ENCODE measurements around the gene DHRS1. TPM values are rescaled to one million over a fixed set of nuclear protein-coding genes. Genes with fewer than 3 reads are reported as not detected.

DHRS1 gene
- total RNA-seq, 1 experiment from 2014 or later, result 6.9 TPM

DNA sequence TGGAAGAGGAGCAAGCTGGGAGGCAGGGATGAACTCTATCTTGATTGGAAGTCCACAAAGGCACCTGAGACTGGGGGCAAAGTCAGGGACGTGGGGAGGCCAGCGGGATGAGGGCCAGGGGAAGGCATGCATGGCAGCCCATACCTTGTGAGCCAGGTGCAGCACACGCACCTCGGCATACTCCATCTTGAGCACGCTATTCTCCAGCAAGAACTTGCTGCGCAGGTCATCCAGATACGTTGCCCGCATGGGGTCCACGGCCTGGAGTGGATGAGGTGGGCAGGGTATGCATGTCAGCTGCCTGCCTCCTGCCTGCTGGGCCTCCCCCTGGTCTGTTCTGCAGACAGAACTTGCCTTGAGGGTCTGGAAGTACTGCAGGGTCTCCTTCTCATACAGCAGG lies 32.1 kb downstream of the DHRS1 start:
- DNase-seq (ENCODE audit: low read depth), result no peak

DNA sequence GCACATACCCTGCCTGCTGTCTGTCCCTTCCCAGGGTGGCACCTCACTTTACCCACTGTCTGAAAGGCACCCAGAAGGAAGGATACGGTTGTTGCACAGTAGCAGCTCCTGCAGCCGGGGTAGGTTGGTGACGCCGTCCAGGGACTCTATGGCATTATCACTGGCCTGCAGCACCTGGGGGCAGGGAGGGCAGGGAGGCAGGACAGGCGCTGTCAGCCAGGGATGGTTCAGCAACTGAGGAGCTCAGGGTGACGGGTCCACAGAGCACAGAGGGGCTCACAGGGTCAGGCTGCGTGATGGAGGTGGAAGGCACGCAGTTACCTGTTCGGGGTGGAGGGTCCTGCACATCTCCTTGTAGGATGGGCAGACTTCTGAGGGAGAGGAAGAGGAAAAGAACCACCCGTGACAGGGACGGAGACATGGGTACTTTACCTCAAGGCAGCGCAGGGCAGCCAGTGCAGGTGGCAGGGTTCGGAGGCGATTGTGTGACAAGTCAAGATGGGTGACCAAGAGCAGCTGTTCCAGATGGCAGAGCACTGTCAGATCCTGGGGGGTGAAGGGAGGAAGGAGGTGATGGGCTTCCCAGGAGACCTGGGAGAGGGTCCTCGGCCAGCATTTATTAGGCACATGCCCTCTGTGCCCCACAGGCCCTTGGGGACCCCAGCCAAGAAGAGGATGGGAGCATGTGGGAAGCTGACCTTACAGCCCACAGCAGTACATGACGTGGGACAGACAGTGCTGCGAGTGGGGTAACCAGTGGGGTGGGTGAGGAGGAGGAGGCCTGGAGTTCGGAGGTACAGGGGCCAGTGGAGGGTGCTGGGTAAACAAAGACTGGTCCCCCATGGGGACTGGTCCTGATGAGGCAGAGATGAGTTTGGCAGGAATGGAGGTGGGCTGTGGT lies 33.0 kb downstream of the DHRS1 start:
- no peak for DNase-seq (ENCODE audit: low read depth)

DNA sequence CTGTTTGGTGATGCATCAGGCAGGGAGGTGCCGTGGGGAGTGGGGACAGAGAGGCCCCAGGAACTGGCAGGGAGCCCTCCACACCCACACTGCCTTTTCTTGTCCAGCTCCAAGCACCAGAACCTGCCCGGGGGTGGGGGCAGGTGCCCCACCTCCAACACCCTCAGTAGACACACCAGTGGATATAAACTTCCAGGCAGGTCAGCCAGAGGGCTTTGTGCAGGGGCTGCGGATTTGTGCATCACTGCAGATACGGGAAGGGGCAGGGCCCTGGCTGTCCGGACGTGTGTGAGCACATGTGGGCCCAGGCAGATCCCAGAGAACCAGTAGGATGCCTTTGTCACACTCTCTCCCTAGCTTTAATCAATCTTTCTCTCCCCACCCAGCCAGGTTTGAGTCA lies 35.3 kb downstream of the DHRS1 start:
- DNase-seq (ENCODE audit: low read depth), result no peak

DNA sequence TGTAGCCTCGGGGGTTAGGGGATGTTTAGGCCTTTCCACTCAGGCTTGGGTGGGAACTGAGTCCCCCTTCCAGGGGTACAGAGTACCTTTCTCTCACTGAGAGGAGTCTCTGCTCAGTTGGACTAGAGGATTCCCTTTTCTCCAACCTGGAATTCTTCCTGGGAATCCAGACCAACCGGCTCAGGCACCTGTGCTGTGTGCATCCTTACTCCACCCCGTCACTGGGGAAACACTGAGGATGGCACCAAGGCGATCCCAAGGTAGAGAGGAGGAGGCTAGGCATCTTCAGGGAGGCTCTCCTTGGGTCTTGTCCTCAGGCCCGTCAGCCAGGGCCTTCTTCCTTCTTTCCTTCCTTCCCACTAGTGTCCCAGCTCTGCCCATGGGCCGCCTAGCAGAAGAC lies 35.7 kb downstream of the DHRS1 start:
- no peak for DNase-seq (ENCODE audit: low read depth)

DNA sequence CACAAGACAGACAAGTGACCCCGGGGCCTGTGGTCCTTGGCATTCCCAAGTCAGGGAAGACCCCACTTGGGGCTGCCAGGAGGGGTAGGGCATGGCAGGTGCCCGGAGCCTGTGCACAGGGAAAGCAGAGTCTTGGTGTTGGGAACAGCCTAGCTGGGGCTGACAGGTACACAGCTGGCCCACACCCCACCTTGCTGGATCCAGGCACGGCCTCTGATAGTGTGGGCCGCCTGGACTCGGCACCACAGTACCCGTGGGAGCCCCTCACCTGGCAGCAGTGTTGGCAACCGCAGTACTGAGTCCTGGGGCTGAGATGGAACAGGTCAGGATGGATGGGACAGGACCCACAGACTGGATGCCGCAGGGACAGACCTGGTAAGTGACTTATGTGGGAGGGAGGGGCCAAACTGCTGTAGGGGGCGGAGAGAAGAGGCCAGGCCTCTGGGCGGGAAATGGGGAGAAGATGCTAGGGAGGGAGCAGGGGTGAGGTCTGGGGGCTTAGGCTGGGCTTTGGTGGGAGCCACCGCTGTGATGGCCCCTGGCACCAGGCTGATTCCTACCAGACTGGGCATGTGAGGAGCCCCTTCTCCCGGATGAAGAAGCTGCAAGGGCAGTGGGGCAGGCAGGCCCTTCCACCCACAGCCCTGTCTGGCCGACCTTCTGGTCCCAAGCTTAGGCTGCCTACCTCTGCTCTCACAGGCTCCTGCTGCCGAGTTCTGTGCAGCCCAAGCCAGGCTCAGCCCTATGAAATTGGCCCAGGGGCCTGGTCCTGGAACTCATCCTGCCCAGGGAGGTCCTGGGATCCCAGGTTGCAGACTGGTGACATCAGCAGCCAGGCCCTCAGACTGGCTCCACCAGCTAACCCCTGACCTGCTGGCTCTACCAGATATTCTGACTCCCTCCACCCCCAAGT lies 36.5 kb downstream of the DHRS1 start, which contains the start of gene TGM1:
Gene TGM1 (minus strand): TSS at position 357 of the 913 bp plus-strand sequence. CDS start 825 bp downstream, outside the sequence.
- DNase-seq (ENCODE audit: low read depth), result no peak

DNA sequence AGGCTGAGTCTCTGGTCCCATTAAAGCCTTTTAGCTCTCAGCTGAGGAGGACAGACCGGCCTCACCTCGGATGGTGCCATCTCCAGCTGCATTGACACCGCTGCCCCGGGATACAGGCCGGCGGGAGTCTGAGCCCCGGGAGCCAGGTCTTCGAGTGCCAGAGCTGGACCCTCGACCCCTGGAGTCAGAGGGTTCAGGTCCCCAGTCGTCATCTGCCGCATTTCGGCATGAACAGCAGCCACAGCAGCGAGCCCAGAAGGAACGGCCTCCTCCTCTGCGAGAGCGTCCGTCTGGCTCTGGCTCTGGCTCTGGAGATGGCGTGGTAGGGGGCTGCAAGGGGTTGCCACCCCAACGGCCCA lies 37.6 kb downstream of the DHRS1 start:
- DNase-seq (ENCODE audit: low read depth), result no peak

DNA sequence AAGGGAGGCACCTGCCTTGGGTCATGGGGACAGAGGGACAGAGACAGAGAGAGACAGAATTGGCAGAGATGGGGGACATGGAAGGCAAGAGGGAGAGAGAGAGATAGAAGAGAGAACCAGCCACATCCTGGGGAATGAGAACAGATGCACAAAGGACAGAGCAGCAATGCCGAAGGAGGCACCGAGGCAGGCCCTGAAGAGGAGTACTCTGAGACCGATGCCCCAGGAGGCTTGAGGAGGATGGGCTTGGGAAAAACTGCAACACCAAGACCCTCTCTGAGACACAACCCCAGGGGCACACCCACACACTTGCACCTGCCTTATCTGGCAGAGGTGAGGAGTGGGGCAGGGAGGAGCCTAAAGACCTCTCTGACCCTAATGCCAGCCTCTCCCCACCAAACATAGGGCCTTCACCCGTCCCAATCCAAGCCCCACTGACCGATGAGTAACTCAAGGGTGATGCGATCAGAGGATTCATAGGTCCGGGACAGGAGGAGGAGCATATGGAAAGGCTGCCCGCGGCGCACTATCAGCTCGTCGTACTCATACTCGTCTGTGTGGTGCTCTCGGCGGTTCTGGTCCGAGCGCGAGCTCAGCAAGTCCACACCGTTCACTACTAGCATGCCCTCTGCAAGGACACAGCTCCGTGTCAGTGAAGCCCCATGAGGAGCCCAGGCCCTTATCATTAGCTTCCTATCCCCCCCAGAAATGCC lies 38.2 kb downstream of the DHRS1 start:
- no peak for DNase-seq (ENCODE audit: low read depth)

DNA sequence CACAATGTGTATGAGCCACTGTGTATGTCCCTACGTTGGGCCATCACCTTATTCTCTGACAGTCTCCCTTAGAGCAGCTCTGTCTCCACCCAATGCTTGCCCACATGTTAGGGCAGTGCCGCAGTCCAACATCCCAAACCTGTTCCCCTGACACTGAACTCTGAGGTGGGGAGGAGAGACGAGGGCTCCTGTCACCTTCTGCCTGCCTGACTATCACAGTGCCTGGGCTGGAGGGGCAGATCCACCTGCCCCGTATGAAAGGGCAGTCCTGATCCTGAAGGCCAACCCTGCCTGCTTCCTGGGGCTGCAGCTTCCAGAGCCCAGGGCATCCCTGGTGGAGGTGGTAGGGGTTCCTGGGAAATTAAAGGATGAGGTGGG lies 38.8 kb downstream of the DHRS1 start:
- no peak for DNase-seq (ENCODE audit: low read depth)

DNA sequence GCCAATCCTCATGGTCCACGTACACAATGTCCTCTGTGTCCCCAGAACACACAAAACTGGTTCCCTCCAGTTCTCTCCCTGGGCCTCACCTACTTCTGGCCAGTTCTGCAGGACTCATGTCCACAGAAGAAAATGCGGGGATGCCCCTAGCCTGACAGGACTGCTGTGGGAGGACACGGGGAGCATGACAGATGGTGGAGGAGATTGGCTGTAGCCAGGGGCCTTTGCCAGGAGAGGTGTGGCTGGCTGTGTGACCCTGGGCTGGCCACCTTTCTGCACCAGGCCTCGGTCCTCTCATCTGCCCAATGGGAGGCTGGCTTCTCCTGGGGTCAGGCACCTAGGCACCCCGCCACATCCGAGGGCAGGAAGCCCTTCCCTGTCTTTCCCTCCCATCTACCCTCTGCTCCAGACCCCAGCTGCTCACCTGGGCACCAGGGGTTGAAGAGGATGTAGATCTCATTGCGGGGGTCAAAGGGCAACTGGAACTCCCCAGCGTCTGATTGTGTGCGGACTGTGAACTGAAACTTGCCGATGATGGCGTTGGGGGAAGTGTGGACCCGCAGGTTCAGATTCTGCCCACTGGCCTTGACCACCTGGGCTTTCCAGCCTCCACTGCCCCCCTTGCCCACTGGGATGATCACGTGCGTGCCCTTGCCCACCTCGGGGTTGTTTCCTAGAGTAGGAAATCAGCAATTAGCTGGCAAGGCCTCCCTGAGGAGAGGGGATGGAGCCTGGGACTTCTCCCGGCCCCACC lies 39.4 kb downstream of the DHRS1 start:
- DNase-seq (ENCODE audit: low read depth), result no peak

DNA sequence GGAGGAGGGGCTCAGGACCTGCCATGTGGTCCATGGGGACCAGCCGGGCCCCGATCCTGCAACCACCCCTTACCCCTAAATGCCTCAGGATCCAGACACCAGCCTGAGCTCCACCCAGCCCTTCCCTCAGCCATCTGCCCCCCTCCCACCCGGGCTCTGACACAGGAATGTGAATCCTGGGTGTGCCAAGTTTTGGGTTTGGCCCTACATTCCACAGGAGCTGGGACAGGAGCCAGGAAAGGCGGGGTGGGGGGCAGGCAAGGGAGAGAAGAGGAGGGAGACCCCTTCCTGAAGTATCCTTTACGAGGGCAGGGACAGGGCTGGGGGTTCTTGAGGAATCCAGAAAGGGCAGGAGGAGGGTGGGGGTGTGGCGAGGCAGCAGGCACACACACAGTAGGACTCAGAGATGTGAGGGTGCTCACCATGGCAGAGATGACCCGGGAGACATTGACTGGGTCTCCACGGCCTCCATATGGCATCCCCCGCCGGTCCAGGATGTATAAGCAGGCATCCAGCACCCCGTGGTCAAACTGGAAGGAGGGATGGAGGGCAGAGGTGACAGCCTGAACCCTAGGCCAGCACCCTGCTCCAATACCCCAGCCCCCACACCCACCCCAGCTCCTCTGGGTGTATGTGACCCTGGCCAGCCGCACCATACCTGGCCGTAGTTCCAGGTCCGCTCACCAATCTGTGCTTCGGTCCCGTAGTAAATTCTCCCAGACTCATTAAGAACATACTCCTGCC lies 40.1 kb downstream of the DHRS1 start:
- no peak for DNase-seq (ENCODE audit: low read depth)

DNA sequence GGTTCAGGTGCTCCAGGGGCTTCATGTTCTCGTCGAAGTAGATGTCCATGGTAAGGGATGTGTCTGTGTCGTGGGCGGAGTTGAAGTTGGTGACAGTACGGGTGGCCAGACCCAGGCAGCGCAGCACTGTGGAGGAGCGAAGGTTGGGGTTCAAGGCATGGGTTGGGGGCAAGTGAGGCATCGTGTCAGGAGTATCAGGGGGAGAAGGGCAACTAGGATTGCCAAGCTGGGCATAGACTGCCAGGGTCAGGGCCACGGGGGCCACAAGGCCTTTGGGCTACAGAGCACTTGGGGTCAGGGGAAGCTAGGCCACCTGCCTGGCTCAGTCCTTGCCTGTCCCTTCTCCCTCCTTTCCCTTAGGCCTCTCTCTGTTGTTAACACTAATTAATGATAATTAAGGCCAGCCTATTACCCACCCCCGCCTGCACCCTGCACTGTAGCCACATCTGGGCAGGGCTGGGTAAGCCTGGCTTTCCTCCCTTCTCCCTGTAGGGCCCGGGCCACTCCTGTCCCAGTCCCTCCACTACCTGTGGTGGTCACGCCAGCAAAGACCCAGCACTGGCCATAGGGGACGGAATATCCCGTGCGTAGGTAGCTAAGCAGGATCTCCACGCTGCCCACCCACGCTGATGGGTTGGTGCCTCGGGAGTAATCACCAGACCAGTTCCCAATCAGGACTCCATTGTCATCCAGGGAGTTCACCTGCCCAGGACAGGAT lies 40.9 kb downstream of the DHRS1 start:
- DNase-seq (ENCODE audit: low read depth), result no peak

DNA sequence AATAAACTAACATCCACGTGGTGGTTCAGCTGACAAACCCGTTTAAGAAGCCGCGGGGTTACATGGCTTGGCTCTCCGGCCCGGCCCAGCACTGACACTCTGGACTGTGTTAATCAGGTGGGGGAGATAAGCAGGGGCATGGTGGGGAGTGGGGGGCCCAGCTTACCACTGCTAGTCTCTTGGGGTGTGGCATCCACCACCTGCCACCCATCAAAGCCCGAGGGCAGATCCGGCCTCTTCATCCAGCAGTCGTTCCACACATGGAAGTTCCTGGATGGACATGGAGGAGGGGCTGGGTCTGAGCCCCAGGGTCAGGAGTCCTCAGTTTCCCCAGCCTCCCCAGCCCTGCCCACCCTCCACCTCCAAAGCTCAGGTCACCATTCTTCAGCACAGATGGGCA lies 41.5 kb downstream of the DHRS1 start:
- no peak for DNase-seq (ENCODE audit: low read depth)

DNA sequence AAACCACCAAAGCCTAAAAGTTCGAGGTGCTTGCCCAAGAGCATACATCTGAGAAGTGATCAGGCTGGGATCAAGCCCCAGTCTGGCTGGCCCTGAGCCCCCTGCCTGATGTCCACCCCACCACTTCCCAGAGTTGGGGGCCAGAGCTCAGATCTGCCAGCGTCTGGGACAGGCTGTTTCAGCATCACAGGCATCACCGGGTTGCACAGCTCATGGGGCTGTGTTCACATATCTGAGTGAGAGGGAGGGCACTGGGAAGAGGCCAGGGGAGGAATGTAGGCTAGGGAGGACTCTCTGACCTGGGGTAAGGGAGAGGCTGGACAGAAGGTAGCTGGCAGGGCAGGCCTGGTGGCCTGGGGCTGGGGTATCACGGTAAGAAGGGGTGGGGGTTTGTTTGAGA lies 42.6 kb downstream of the DHRS1 start:
- DNase-seq (ENCODE audit: low read depth), result no peak

DNA sequence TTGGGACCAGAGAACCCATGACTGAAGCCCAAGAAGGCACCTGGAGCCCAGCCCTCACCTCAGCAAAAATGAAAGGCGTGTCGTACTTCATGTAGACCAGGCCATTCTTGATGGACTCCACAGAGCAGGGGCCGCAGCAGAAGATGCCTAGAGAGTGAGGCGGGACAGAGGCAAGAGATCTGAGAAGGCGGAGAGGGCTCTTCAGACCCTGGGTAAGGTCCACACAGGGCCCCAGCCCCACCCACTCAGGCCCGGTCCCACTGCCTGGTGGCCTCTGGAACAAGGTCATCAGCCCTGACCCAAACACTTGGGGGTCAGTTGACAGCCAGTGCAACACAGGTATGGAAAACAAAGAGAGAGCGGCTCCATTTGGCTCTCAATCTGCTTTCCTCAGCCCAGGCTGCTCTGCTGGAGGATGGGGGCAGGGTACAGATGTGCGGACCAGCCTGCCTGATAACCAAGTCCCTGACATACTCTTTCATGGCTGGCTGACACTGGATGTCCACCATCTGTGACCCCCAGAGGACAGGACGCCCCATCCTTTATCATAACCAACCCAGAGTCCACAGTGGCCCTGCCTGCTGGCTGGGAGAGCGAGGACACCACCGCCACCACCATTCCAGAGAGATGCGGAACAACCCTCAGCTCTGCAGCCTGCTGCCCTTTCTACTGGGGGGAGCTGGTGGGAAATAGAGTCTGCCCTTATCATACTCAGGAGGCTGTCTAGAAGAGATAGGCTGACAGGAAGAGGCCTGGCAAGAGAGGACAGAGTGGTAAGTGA lies 43.5 kb downstream of the DHRS1 start:
- DNase-seq (ENCODE audit: low read depth), result no peak

DNA sequence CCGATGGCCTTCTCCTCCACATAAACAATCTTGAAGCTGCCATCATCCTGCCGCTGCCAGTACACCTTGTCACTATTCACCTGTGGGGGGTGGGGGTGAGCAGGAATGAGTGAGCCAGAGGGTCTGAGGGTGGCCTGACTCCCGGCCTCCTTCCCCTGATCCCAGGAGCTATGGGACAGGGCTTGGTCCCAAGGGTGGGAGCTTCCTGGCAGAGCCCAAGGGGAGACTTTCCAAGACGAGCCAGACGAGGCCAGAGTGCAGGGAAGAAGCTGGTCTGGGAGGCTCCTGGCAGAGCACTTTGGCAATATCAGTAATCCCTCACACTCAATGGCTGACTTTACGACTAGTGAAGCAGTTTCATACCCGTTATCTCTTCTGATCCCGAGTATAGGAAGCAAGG lies 44.1 kb downstream of the DHRS1 start:
- no peak for DNase-seq (ENCODE audit: low read depth)

DNA sequence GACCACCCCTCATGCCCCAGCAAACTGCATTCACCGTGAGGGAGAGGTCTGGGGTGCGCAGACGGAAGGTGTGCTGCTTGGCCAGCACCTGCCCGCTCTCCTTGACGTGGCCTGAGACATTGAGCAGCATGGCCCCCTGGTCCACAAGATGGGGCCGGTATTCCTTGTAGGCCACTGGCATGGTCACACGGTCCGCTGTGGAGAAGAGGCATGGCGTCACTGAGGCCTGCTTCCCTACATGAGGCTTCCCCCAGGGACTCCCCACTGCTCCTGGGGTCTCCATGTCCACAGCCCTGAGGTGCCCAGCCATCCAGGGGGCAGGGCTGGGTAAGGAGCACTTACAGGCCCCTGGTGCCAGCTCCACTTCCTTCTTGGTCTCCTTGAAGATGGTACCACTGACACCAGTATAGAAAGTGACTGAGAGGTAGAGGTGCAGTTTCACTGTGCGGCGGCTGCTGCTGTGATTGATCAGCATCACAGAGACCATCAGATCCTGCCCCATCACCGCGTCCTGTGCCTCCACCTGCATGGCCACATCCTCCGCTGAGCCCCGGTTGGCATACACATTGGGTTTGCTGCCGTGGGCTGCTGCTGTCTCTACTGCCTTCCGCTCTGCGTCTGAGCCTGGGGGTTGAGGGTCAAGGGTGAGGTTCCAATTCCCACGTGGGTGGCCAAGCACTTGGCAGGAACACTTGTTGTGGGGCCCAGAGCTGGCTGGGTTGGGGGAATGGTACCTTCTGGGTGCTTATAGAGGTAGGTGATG lies 44.8 kb downstream of the DHRS1 start:
- DNase-seq (ENCODE audit: low read depth), result no peak

DNA sequence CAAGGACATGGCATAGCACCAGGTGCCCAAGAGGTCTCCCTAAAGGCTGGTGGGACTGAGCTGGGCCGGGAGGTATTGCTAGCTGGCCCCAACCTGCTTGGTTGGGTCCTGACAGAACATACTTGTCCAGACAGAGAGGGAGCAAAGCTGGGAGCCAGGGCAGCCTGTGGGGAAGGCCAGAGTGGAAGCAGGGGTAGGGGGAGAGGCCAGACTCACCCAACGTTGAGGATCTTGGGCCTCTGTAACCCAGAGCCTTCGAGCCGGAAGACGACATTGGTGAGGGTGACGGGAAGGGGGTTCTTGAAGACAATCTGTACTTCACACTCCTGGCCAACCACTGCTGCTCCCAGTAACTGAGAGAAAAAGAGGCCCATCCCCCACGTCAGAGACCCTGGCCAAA lies 45.6 kb downstream of the DHRS1 start:
- no peak for DNase-seq (ENCODE audit: low read depth)
